ENCODE measurements around the gene PDZK1IP1. TPM values are rescaled to one million over a fixed set of nuclear protein-coding genes. Genes with fewer than 3 reads are reported as not detected.

The PDZK1IP1 gene
- total and polyA plus RNA-seq, 2 of the 13 experiments (the other 11 are each of a cell fraction or from before 2014, with no cell fraction given) = 0.24 to 1.6 TPM

- Histone ChIP-seq H3K36me3 (replicated peaks in 1 of 2; ENCODE audit: control insufficient read depth in 1 of 2, insufficient read depth in 2 of 2, low read length in 2 of 2) (no peaks in the 10 kb centered on the region), H3K27me3 (ENCODE audit: control insufficient read depth in 1 of 2, insufficient read depth in 2 of 2, low read length in 2 of 2) (peaks cover 14 to 80% of the 10 kb centered on the region in 2 experiments), H2AFZ (ENCODE audit: low read length) (no peak overlapping the region), H3K27ac (ENCODE audit: extremely low read length, insufficient read depth, low read length) (no peak overlapping the region), H3K4me3 (replicated peaks in 1 of 3; ENCODE audit: insufficient read depth in 1 of 3, low read depth in 2 of 3, low read length in 3 of 3) (no peak overlapping the region), H3K4me1 (ENCODE audit: insufficient read depth, low read length) (peaks cover 24% of the 10 kb centered on the region), H3K9ac (ENCODE audit: insufficient read depth, low read depth, low read length) (no peak overlapping the region), H4K20me1 (ENCODE audit: insufficient read depth, low read length) (no peaks in the 10 kb centered on the region), H3K9me3 (ENCODE audit: low read length) (no peaks in the 10 kb centered on the region), H3K4me2 (ENCODE audit: low read depth, low read length) (no peak overlapping the region), H3K79me2 (ENCODE audit: insufficient read depth, low read length) (no peaks in the 10 kb centered on the region)
- FAIRE-seq = no peak
- intact Hi-C loops (cut with micrococcal nuclease; ENCODE audit: unreplicated experiment) (loop anchor here (5.0 kb wide), 1 partner anchor 264 kb away; no protein-coding TSS in a partner anchor), in situ Hi-C loops (cut with HindIII; ENCODE audit: extremely low pct_ligation_motif_present, low pct_unique_long_range_greater_than_20kb) (no loop called here)
- ChIA-PET CTCF (ENCODE audit: low intra/inter-chr PET ratio, low total read pairs) (no interaction called here), POLR2A (no interaction called here)
- no peak for ATAC-seq
- WGBS (ENCODE audit: low lambda C conversion rate) = 35% methylated on average over 9 of the region's 10 CpGs
- DNase-seq (ENCODE audit: low spot score) = no peak
- BruUV-seq (replicated peaks) = no TSS peak
- no peak for TF ChIP-seq ZNF639 (CRISPR knock-in tag; conservative IDR thresholded peaks at IDR 0.05)
- TF ChIP-seq SIX4 (CRISPR knock-in tag; IDR thresholded peaks at IDR 0.05) = no peak
- TF ChIP-seq ZNF251 (CRISPR knock-in tag; IDR thresholded peaks at IDR 0.05) = no peak
- TF ChIP-seq SRSF4 (IDR thresholded peaks at IDR 0.05; ENCODE audit: low read depth, low read length, poor library complexity, severe bottlenecking) = no peak
- TF ChIP-seq RBM22 (optimal IDR thresholded peaks at IDR 0.05; ENCODE audit: low read length) = no peak
- no peak for TF ChIP-seq ZNF703 (CRISPR knock-in tag; IDR thresholded peaks at IDR 0.05; ENCODE audit: borderline replicate concordance)
- TF ChIP-seq, protein P1, sequence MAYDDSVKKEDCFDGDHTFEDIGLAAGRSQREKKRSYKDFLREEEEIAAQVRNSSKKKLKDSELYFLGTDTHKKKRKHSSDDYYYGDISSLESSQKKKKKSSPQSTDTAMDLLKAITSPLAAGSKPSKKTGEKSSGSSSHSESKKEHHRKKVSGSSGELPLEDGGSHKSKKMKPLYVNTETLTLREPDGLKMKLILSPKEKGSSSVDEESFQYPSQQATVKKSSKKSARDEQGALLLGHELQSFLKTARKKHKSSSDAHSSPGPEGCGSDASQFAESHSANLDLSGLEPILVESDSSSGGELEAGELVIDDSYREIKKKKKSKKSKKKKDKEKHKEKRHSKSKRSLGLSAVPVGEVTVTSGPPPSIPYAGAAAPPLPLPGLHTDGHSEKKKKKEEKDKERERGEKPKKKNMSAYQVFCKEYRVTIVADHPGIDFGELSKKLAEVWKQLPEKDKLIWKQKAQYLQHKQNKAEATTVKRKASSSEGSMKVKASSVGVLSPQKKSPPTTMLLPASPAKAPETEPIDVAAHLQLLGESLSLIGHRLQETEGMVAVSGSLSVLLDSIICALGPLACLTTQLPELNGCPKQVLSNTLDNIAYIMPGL (CRISPR knock-in tag; IDR thresholded peaks at IDR 0.05; ENCODE audit: borderline replicate concordance in 1 of 2, low read depth in 1 of 2) = no peak
- TF ChIP-seq, protein P2, sequence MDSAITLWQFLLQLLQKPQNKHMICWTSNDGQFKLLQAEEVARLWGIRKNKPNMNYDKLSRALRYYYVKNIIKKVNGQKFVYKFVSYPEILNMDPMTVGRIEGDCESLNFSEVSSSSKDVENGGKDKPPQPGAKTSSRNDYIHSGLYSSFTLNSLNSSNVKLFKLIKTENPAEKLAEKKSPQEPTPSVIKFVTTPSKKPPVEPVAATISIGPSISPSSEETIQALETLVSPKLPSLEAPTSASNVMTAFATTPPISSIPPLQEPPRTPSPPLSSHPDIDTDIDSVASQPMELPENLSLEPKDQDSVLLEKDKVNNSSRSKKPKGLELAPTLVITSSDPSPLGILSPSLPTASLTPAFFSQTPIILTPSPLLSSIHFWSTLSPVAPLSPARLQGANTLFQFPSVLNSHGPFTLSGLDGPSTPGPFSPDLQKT (CRISPR knock-in tag; IDR thresholded peaks at IDR 0.05; ENCODE audit: borderline replicate concordance) = no peak
- TF ChIP-seq HNRNPH1 (optimal IDR thresholded peaks at IDR 0.05; ENCODE audit: low read depth, low read length) = no peak
- TF ChIP-seq HNRNPL (IDR thresholded peaks at IDR 0.05; ENCODE audit: low read depth, low read length) = no peak
- no peak for TF ChIP-seq ZNF10 (CRISPR knock-in tag; IDR thresholded peaks at IDR 0.05; ENCODE audit: borderline replicate concordance, low read depth)
- TF ChIP-seq ESRRA (CRISPR knock-in tag; IDR thresholded peaks at IDR 0.05; ENCODE audit: low read depth) = no peak
- TF ChIP-seq NPAS2 (CRISPR knock-in tag; IDR thresholded peaks at IDR 0.05; ENCODE audit: borderline replicate concordance) = no peak
- TF ChIP-seq RBFOX2 (IDR thresholded peaks at IDR 0.05; ENCODE audit: low read depth, low read length) = no peak
Measured at GRCh38 chr1:47223174-47223920, 33.5 kb upstream of the PDZK1IP1 start.

All from HepG2 (cell line).